OCI-LY3 (cell line): ENCODE results near the gene HYAL3.

Experiments
- H2AFZ ChIP-seq: fragments of 200-600, 300-600 bp; shearing (Covaris generic); 2 replicates; pipeline ENCODE4 v1.6.0; 2014; ENCODE audit warnings: antibody characterized with exemption, low read depth, low read length
- H3K27ac ChIP-seq: fragments of 200-600, 300-600 bp; sonication (generic); 2 replicates; pipeline ENCODE4 v1.5.1; 2014; ENCODE audit warnings: mild to moderate bottlenecking, low read length, moderate library complexity, mixed read lengths
- H3K27me3 ChIP-seq: fragments of 200-600, 300-600 bp; sonication (generic); 2 replicates; pipeline ENCODE4 v1.6.1; 2014; ENCODE audit warnings: low read depth, low read length, mixed read lengths
- H3K36me3 ChIP-seq: fragments of 200-600, 300-600 bp; sonication (generic); replicated peaks from 2 replicates; pipeline ENCODE3; 2014; ENCODE audit warnings: low read depth, low read length, mixed read lengths
- H3K4me1 ChIP-seq: fragments of 300-600, 200-600 bp; sonication (generic); 2 replicates; pipeline ENCODE4 v1.6.1; 2014; ENCODE audit warnings: low read length, mixed read lengths
- H3K4me2 ChIP-seq: fragments of 200-600, 300-600 bp; sonication (generic); 2 replicates; pipeline ENCODE4 v1.6.1; 2014; ENCODE audit warnings: low read length, mixed read lengths
- H3K4me3 ChIP-seq: fragments of 300-600, 200-600 bp; sonication (generic); 2 replicates; pipeline ENCODE4 v1.5.1; 2014; ENCODE audit warnings: antibody characterized with exemption, mild to moderate bottlenecking, low read length, moderate library complexity
- H3K79me2 ChIP-seq: fragments of 300-600, 200-600 bp; shearing (Covaris generic); 2 replicates; pipeline ENCODE4 v1.6.1; 2014; ENCODE audit warnings: mild to moderate bottlenecking, low read length, mixed read lengths
- H3K9ac ChIP-seq: fragments of 300-600, 200-600 bp; shearing (Covaris generic); 2 replicates; pipeline ENCODE4 v1.6.0; 2014; ENCODE audit warnings: mild to moderate bottlenecking, low read length, moderate library complexity
- H3K9me3 ChIP-seq: fragments of 200-600, 300-600 bp; shearing (Covaris generic); 2 replicates; pipeline ENCODE4 v1.6.1; 2014; ENCODE audit warnings: low read length, mixed read lengths; ENCODE audit not compliant: insufficient read depth
- H4K20me1 ChIP-seq: fragments of 200-600, 300-600 bp; sonication (generic); 2 replicates; pipeline ENCODE4 v1.6.1; 2016; ENCODE audit warnings: low read length, mixed read lengths; ENCODE audit not compliant: insufficient read depth
- CTCF ChIP-seq: fragments of 200-600, 300-600 bp; sonication (generic); IDR thresholded peaks from 2 replicates; pipeline ENCODE4 v1.5.1; 2014; ENCODE audit warnings: antibody characterized with exemption, low read length, low read depth
- EZH2phosphoT487 ChIP-seq: fragments of 200-600 bp; shearing (Covaris generic); IDR thresholded peaks from 2 replicates; pipeline ENCODE4 v1.6.1; 2018; ENCODE audit warnings: antibody characterized with exemption, mixed run types, low read depth

Gene HYAL3

GRCh38 chr3:50268276-50268675 is 30.9 kb downstream of the HYAL3 start:
- H3K4me2 ChIP-seq = no peak overlapping the region
- H3K4me1 ChIP-seq = peaks cover 7% of the 10 kb centered on the region; the same call in 1 of the 2 replicates
- peaks cover 26% of the 10 kb centered on the region for H3K27me3 ChIP-seq
- H3K9ac ChIP-seq = no peak overlapping the region
- no peaks in the 10 kb centered on the region for H3K79me2 ChIP-seq
- no peaks in the 10 kb centered on the region for H4K20me1 ChIP-seq
- no peaks in the 10 kb centered on the region for H3K9me3 ChIP-seq
- no peaks in the 10 kb centered on the region for H3K36me3 ChIP-seq
- no peak overlapping the region for H3K27ac ChIP-seq
- TF ChIP-seq CTCF = no peak
- no peak for TF ChIP-seq EZH2phosphoT487
- H2AFZ ChIP-seq = no peak overlapping the region
- no peak overlapping the region for H3K4me3 ChIP-seq

DNA sequence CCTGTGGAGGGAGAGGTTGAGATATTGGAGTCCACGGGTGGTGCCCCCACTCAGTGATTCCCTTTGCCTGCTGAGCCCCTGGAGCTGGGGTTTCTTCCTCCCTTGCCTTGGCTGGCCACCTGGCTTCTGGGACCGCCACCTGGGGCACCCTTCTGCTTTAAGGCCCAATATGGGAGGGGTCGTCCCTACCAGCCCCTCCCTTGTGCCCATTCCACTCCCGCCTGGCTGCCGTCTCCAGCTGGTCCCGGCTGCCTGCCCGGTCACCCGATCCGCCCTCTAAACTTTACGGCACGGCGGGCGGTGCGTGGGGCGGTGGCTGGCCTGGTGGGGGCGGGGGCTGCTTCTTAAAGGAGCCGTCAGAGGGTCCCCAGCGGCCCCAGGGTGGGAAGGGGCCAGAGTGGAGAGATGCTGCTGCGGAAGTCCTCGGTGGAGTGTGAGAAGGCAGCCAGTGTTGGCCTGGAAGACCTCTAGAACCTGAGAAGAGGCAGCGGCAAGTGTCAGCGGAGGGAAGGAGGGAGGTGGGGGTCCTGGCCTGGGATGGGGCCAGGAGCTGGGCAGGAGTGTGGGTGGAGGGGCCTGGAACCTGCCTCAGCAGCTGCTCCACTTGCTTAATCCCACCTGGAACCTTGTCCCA is 31.8 kb downstream of the HYAL3 start:
- H3K4me2 ChIP-seq = no peak overlapping the region

DNA sequence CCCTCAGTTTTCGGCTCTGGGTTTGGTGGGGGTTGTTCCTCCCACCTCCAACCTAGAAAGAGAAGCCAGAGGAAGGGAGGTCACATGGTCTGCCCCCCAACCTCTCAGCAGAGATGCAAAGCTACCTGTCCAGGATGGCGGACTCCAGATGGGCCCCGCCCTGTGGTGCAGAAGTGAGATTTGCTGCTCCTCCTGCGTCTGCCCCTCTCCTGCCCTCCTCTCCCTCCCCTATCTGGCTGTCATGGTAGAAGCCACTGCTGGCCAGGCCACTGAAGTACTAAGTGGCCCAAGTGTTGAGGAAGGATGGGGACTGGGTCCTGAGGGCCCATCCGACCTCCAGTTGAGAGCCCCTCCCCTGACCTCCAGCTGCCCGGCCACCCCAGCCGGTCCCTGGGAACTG is 32.4 kb downstream of the HYAL3 start:
- H3K4me2 ChIP-seq = no peak overlapping the region
- peaks cover 26% of the 10 kb centered on the region for H3K27me3 ChIP-seq
- H3K36me3 ChIP-seq = no peaks in the 10 kb centered on the region
- no peaks in the 10 kb centered on the region for H3K9me3 ChIP-seq
- H3K9ac ChIP-seq = no peak overlapping the region
- TF ChIP-seq CTCF = no peak
- no peak for TF ChIP-seq EZH2phosphoT487
- H3K27ac ChIP-seq = no peak overlapping the region
- H3K4me1 ChIP-seq = no peaks in the 10 kb centered on the region
- no peak overlapping the region for H2AFZ ChIP-seq
- H4K20me1 ChIP-seq = no peaks in the 10 kb centered on the region
- no peaks in the 10 kb centered on the region for H3K79me2 ChIP-seq
- H3K4me3 ChIP-seq = no peak overlapping the region

More for the DNA sequence above, 31.8 kb downstream of the HYAL3 start:
- Histone ChIP-seq H3K4me3 (no peak overlapping the region), H3K9ac (no peak overlapping the region), H3K9me3 (no peaks in the 10 kb centered on the region), H4K20me1 (no peaks in the 10 kb centered on the region), H3K4me1 (peaks cover 2% of the 10 kb centered on the region; the same call in 1 of the 2 replicates), H3K36me3 (no peaks in the 10 kb centered on the region), H3K27me3 (peaks cover 26% of the 10 kb centered on the region), H2AFZ (no peak overlapping the region), H3K27ac (no peak overlapping the region), H3K79me2 (no peaks in the 10 kb centered on the region)
- TF ChIP-seq EZH2phosphoT487 (no peak), CTCF (no peak)

- no peak overlapping the region for H3K9ac ChIP-seq
These were observed 33.2 kb downstream of the HYAL3 start for GRCh38 chr3:50266017-50266416.

More at GRCh38 chr3:50266017-50266416, 33.2 kb downstream of the HYAL3 start:
- Histone ChIP-seq H3K4me2 (no peak overlapping the region), H3K27me3 (peaks cover 26% of the 10 kb centered on the region), H3K4me3 (no peak overlapping the region), H3K4me1 (peaks cover 5% of the 10 kb centered on the region), H4K20me1 (no peaks in the 10 kb centered on the region), H3K9me3 (no peaks in the 10 kb centered on the region), H2AFZ (no peak overlapping the region), H3K27ac (no peak overlapping the region), H3K36me3 (no peaks in the 10 kb centered on the region), H3K79me2 (no peaks in the 10 kb centered on the region)
- no peak for TF ChIP-seq EZH2phosphoT487
